A375 (cell line): Measurements from ENCODE around the gene TGM3. TPM values are rescaled to one million over a fixed set of nuclear protein-coding genes. Genes with fewer than 3 reads are reported as not detected.

Experiments
- total RNA-seq: library from RNA; depleted of rRNA; stranded (reverse); fragments of >200 nt; shearing (Covaris generic); gene quantifications from 2 replicates; pipeline ENCODE4 v1.2.3, GENCODE V29; 2014; rRNA removed

TGM3 gene, protein sequence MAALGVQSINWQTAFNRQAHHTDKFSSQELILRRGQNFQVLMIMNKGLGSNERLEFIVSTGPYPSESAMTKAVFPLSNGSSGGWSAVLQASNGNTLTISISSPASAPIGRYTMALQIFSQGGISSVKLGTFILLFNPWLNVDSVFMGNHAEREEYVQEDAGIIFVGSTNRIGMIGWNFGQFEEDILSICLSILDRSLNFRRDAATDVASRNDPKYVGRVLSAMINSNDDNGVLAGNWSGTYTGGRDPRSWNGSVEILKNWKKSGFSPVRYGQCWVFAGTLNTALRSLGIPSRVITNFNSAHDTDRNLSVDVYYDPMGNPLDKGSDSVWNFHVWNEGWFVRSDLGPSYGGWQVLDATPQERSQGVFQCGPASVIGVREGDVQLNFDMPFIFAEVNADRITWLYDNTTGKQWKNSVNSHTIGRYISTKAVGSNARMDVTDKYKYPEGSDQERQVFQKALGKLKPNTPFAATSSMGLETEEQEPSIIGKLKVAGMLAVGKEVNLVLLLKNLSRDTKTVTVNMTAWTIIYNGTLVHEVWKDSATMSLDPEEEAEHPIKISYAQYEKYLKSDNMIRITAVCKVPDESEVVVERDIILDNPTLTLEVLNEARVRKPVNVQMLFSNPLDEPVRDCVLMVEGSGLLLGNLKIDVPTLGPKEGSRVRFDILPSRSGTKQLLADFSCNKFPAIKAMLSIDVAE
- not detected in 2 replicates for total RNA-seq

DNA sequence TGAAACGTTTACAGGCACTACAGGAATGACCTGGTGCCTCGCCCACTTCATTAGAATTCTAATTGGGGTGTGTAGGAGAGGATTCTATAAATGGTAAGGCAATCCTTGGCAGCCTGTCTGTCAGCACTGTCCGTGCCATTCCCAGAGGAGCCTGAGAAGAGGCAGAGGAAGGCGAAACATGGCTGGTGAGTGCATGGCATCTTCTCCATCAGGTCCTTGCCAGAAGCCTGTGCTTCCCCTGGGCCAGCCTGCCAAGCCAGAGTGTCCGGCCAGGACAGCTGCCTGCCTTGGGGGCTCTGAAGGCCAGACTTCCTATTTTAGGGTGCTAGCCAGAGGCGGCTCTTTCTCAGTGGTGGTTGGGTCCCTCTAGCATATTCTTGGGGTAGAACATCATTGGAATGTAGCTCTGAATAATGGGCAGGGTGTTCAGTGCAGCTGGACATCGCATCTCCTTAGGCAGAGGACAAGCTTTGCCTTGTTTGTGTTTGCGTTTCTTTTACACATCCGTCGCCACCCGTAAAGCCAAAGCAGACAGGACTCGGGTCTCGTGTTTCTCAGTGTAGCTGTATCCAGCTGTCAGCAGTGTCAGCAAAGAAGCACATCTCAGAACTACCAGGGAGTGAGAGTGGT, at the start of gene TGM3:
Gene TGM3 (plus strand): TSS at position 116 of the 630 bp plus-strand sequence. CDS start 63 bp downstream, at position 179.

DNA sequence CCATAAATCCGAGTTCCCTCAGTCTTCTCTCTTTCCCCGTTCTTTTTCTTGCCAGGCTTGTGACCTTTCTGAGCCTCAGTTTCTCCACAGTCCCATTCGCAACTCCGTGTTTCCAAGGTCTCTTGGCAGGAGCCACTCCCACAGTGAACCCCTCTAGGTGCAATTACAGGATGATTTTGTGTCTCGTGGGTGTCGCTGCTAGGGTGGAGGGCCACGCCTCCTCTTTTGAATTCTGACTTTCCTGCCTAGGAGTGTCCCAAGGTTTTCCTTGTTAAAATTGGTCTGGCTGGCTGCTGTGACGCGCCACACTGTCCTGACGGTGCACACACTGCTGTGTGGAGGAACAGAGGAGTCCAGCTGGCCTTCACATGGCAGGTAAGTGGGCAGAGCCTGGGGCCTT, 84.8 kb downstream of the TGM3 start, which contains the start of gene TGM6:
Gene TGM6 (plus strand): TSS at position 301 of the 400 bp plus-strand sequence. CDS start 68 bp downstream, at position 369.

Other genes starting within 250 kb of the TGM3 start
- 18.2 and 23.6 TPM in 2 replicates for gene STK35, start 194.2 kb upstream of the TGM3 start, total RNA-seq
- gene TGM6, start 84.9 kb downstream of the TGM3 start, total RNA-seq, result not detected in 2 replicates
- gene SNRPB, start 174.8 kb downstream of the TGM3 start, total RNA-seq, result 613 and 654 TPM in 2 replicates
- gene ZNF343, start 212.9 kb downstream of the TGM3 start, total RNA-seq, result 13.9 and 18.5 TPM in 2 replicates
- gene TMC2, start 240.6 kb downstream of the TGM3 start, total RNA-seq, result not detected in 2 replicates